WERI-Rb-1 (cell line): ENCODE results near the gene ATP2B2.
A peak's percentile ranks its signal among the peaks of the same experiment; 100 is the strongest.

Experiments
- DNase-seq: peaks from one replicate; pipeline ENCODE4 v3.0.0-alpha.2; 2020
- H3K27ac ChIP-seq: fragments of 250-450 bp; sonication (Bioruptor Pico); 2 replicates; pipeline ENCODE4 v1.5.1; 2020; ENCODE audit warnings: mild to moderate bottlenecking, moderate library complexity
- H3K27me3 ChIP-seq: fragments of 250-450 bp; sonication (Bioruptor Pico); 2 replicates; pipeline ENCODE4 v1.5.1; 2021; ENCODE audit warnings: mild to moderate bottlenecking, low read depth, moderate library complexity; ENCODE audit not compliant: insufficient read depth, severe bottlenecking
- H3K36me3 ChIP-seq: fragments of 250-450 bp; sonication (Bioruptor Pico); 2 replicates; pipeline ENCODE4 v1.5.1; 2020; ENCODE audit warnings: mild to moderate bottlenecking, moderate library complexity
- H3K4me3 ChIP-seq: 2 replicates; pipeline ENCODE4 v1.5.1; 2011; ENCODE audit warnings: low read depth, mild to moderate bottlenecking, control low read depth, low read length
- H3K9me3 ChIP-seq: fragments of 250-450 bp; sonication (Bioruptor Pico); 2 replicates; pipeline ENCODE4 v1.5.1; 2021; ENCODE audit warnings: mild to moderate bottlenecking, moderate library complexity; ENCODE audit not compliant: severe bottlenecking
- CTCF ChIP-seq: IDR thresholded peaks from 2 replicates; pipeline ENCODE4 v1.5.1; 2011; ENCODE audit warnings: low read depth, mild to moderate bottlenecking, control low read depth, inconsistent platforms, low read length

Gene ATP2B2

DNA sequence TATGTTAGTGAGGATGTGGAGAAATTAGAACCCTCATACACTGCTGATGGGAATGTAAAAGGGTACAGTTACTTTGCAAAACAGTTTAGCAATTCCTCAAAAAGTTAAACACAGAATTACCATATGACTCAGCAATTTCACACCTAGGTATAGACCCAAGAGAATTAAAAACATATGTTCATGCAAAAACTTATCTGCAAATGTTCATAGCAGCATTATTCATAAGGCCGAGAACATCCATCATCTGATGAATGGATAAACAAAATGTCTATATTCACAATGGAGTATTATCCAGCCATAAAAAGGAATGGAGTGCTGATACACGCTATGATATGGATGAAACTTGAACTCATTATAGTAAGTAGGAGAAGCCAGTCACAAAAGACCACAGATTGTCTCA lies 194.8 kb downstream of the ATP2B2 start:
- DNase-seq, result no peak
- Histone ChIP-seq H3K27me3 (no peaks in the 10 kb centered on the region), H3K27ac (no peak overlapping the region), H3K36me3 (peaks cover 76% of the 10 kb centered on the region), H3K9me3 (no peaks in the 10 kb centered on the region), H3K4me3 (no peak overlapping the region)
- TF ChIP-seq CTCF, result no peak

- no peak overlapping the region for H3K4me3 ChIP-seq
- H3K9me3 ChIP-seq, result no peaks in the 10 kb centered on the region
- no peaks in the 10 kb centered on the region for H3K27me3 ChIP-seq
- H3K27ac ChIP-seq, result no peak overlapping the region
- DNase-seq, result no peak
- no peak for TF ChIP-seq CTCF
- H3K36me3 ChIP-seq, result peaks cover 79% of the 10 kb centered on the region
Measured at GRCh38 chr3:10309736-10310135, 195.7 kb downstream of the ATP2B2 start.

- no peaks in the 10 kb centered on the region for H3K9me3 ChIP-seq
- no peak for DNase-seq
- H3K27ac ChIP-seq, result no peak overlapping the region
- H3K4me3 ChIP-seq, result no peak overlapping the region
- no peaks in the 10 kb centered on the region for H3K27me3 ChIP-seq
- H3K36me3 ChIP-seq, result peaks cover 79% of the 10 kb centered on the region
- TF ChIP-seq CTCF, result no peak
Measured at GRCh38 chr3:10308678-10309077, 196.7 kb downstream of the ATP2B2 start.

DNA sequence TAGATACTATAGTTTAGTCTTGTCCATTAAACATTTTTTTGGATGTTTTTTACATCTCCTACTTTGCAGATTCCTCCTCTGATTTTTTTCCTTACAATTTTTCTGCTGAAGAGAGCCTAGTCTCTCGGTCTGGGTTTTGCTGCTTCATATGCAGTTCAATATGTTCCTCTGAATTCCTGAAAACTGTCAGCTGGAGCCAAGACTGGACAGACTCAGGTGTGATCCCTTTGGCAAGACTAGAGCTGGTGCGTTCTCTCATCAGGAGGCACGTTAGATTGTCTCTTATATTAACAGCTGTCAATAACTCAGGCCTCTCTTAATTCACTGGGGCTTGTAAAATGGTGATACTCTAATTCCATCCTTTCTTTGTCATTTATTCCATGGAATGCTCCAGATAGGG lies 199.2 kb downstream of the ATP2B2 start:
- DNase-seq, result no peak
- Histone ChIP-seq H3K9me3 (no peaks in the 10 kb centered on the region), H3K27ac (no peak overlapping the region), H3K27me3 (no peaks in the 10 kb centered on the region), H3K36me3 (peaks cover 79% of the 10 kb centered on the region), H3K4me3 (no peak overlapping the region)
- TF ChIP-seq CTCF, result no peak

GRCh38 chr3:10305331-10305902 lies 200.0 kb downstream of the ATP2B2 start:
- H3K27ac ChIP-seq, result 0 out of 2 replicates have a peak overlapping the region, but pooled peaks have one; percentile 16
- H3K4me3 ChIP-seq, result no peak overlapping the region
- TF ChIP-seq CTCF, result no peak
- H3K36me3 ChIP-seq, result peaks cover 80% of the 10 kb centered on the region
- no peaks in the 10 kb centered on the region for H3K27me3 ChIP-seq
- DNase-seq, result no peak
- no peaks in the 10 kb centered on the region for H3K9me3 ChIP-seq

DNA sequence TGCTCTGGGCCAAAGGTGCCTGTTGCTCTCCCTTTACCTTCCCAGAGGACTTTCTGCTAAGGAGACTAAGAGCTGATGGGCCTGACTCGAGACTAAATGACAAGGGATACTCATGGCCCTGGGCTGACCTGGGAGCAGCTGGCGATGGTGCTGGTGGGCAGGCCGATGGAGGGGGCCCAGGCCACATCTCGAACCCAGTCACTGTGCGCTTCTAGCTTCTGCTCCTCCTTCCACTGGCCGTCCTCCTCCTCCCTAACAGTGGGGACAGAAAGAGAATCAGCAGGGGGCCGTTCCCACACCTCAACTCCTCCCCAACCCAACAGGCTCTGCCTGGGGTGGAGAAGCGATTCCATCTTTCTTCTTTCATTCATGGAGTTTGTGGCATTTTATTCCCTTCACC lies 200.5 kb downstream of the ATP2B2 start:
- Histone ChIP-seq H3K9me3 (no peaks in the 10 kb centered on the region), H3K27ac (peak overlapping the region; percentile 24; the same call in 1 of the 2 replicates), H3K27me3 (no peaks in the 10 kb centered on the region), H3K36me3 (peaks cover 79% of the 10 kb centered on the region), H3K4me3 (no peak overlapping the region)
- no peak for DNase-seq
- no peak for TF ChIP-seq CTCF
